Suppressor macrophage (primary cell): ENCODE measurements around the gene AMOTL2.

Experiments used
- DNase-seq, 4 experiments: peaks; one replicate each; pipeline ENCODE4 v3.0.0-alpha.2; 2020 to 2022
- total RNA-seq, 17 experiments: gene quantifications; one replicate each; lab custom pipeline; 2026; ENCODE audit warnings: mixed read lengths in 6 of 17, inconsistent platforms in 3 of 17; lab: John Stamatoyannopoulos, UW

The AMOTL2 gene
- 0 to 25.4 (median 0.29) reads per million in 17 experiments for total RNA-seq

GRCh38 chr3:134374105-134374790 is at the start of gene AMOTL2:
AMOTL2 (minus strand) TSS chr3:134374447; CDS start chr3:134371433, 3,014 bp downstream.
- peak; percentile 1 to 42 (median 20) for DNase-seq

- no peak for DNase-seq
Measured at GRCh38 chr3:134423153-134423552, 48.9 kb upstream of the AMOTL2 start.

- no peak for DNase-seq
Measured at GRCh38 chr3:134419960-134420321, 45.7 kb upstream of the AMOTL2 start.

GRCh38 chr3:134419214-134419959 is 45.1 kb upstream of the AMOTL2 start:
- DNase-seq = no peak

GRCh38 chr3:134409041-134409440 is 34.8 kb upstream of the AMOTL2 start:
- DNase-seq = no peak

GRCh38 chr3:134407239-134407625 is 33.0 kb upstream of the AMOTL2 start:
- no peak for DNase-seq

- no peak for DNase-seq
Measured at GRCh38 chr3:134406331-134407238, 32.3 kb upstream of the AMOTL2 start.

- peak in 1 of 4 experiments; percentile 3 for DNase-seq
Measured at GRCh38 chr3:134404366-134404885, 30.2 kb upstream of the AMOTL2 start.

- no peak for DNase-seq
Measured at GRCh38 chr3:134397755-134398154, 23.5 kb upstream of the AMOTL2 start.

GRCh38 chr3:134395103-134395502 is 20.9 kb upstream of the AMOTL2 start:
- no peak for DNase-seq

- DNase-seq = no peak
Measured at GRCh38 chr3:134394380-134394779, 20.1 kb upstream of the AMOTL2 start.

- no peak for DNase-seq
Measured at GRCh38 chr3:134393074-134393473, 18.8 kb upstream of the AMOTL2 start.

GRCh38 chr3:134392336-134392983 is 18.2 kb upstream of the AMOTL2 start:
- DNase-seq = peak in 1 of 4 experiments; percentile 7

- DNase-seq = no peak
Measured at GRCh38 chr3:134389865-134390264, 15.6 kb upstream of the AMOTL2 start.

GRCh38 chr3:134388788-134389485 is 14.7 kb upstream of the AMOTL2 start:
- DNase-seq = no peak

GRCh38 chr3:134388292-134388691 is 14.0 kb upstream of the AMOTL2 start:
- no peak for DNase-seq

- DNase-seq = no peak
Measured at GRCh38 chr3:134387293-134387692, 13.0 kb upstream of the AMOTL2 start.

GRCh38 chr3:134384963-134385362 is 10.7 kb upstream of the AMOTL2 start:
- DNase-seq = no peak

GRCh38 chr3:134381831-134382442 is 7.7 kb upstream of the AMOTL2 start:
- DNase-seq = no peak

GRCh38 chr3:134381076-134381475 is 6.8 kb upstream of the AMOTL2 start:
- DNase-seq = no peak

- DNase-seq = peak in 1 of 4 experiments; percentile 17
Measured at GRCh38 chr3:134380249-134380648, 6.0 kb upstream of the AMOTL2 start.
